ENCODE results near the gene ARHGAP26. TPM values are rescaled to one million over a fixed set of nuclear protein-coding genes. Genes with fewer than 3 reads are reported as not detected.
A peak's percentile ranks its signal among the peaks of the same experiment; 100 is the strongest.

The ARHGAP26 gene
- total RNA-seq, 1 experiment from 2014 or later = 54.3 TPM

GRCh38 chr5:143133721-143134120 lies 363.5 kb downstream of the ARHGAP26 start:
- no peak for TF ChIP-seq CTCF (IDR thresholded peaks at IDR 0.05; ENCODE audit: unreplicated experiment)
- peaks cover 32% of the 10 kb centered on the region for H3K4me1 Mint-ChIP-seq (ENCODE audit: insufficient read depth, unreplicated experiment)
- peak overlapping the region; percentile 10 for H3K27ac Mint-ChIP-seq (ENCODE audit: low read depth, unreplicated experiment)
- DNase-seq (ENCODE audit: unreplicated experiment) = peak; percentile 89
- H3K36me3 Mint-ChIP-seq (ENCODE audit: insufficient read depth, unreplicated experiment) = no peaks in the 10 kb centered on the region
- H3K9me3 Mint-ChIP-seq (ENCODE audit: unreplicated experiment) = no peaks in the 10 kb centered on the region
- POLR2A ChIA-PET = interaction anchor here (0.6 to 3.0 kb wide), 22 partner anchors 9 to 271 kb away, joined by 3 to 22 read pairs (median 5); no protein-coding TSS in a partner anchor
- H3K4me3 Mint-ChIP-seq (ENCODE audit: unreplicated experiment) = peak overlapping the region; percentile 4
- CTCF ChIA-PET = interaction anchor here (0.6 to 1.8 kb wide), 15 partner anchors 15 to 419 kb away, joined by 3 to 6 read pairs (median 4); partner anchors contain the start of gene NR3C1
- H3K27me3 Mint-ChIP-seq (ENCODE audit: insufficient read depth, unreplicated experiment) = no peaks in the 10 kb centered on the region
- no TSS peak for BruUV-seq (replicated peaks)
- intact Hi-C loops (cut with micrococcal nuclease) = no loop called here

- Mint-ChIP-seq H3K36me3 (ENCODE audit: insufficient read depth, unreplicated experiment) (no peaks in the 10 kb centered on the region), H3K9me3 (ENCODE audit: unreplicated experiment) (no peaks in the 10 kb centered on the region), H3K27ac (ENCODE audit: low read depth, unreplicated experiment) (peak overlapping the region; percentile 10), H3K27me3 (ENCODE audit: insufficient read depth, unreplicated experiment) (no peaks in the 10 kb centered on the region), H3K4me3 (ENCODE audit: unreplicated experiment) (no peak overlapping the region), H3K4me1 (ENCODE audit: insufficient read depth, unreplicated experiment) (peaks cover 32% of the 10 kb centered on the region)
- ChIA-PET CTCF (interaction anchor here (0.6 to 1.8 kb wide), 8 partner anchors 15 to 420 kb away, joined by 3 to 5 read pairs (median 4); no protein-coding TSS in a partner anchor), POLR2A (interaction anchor here (0.6 to 3.0 kb wide), 17 partner anchors 9 to 267 kb away, joined by 3 to 22 read pairs (median 6); no protein-coding TSS in a partner anchor)
- intact Hi-C loops (cut with micrococcal nuclease) = no loop called here
- DNase-seq (ENCODE audit: unreplicated experiment) = peak; percentile 70
- no peak for TF ChIP-seq CTCF (IDR thresholded peaks at IDR 0.05; ENCODE audit: unreplicated experiment)
- no TSS peak for BruUV-seq (replicated peaks)
Observed at GRCh38 chr5:143134269-143134668, 364.1 kb downstream of the ARHGAP26 start.

GRCh38 chr5:143134900-143135299 lies 364.7 kb downstream of the ARHGAP26 start:
- Mint-ChIP-seq H3K36me3 (ENCODE audit: insufficient read depth, unreplicated experiment) (no peaks in the 10 kb centered on the region), H3K27ac (ENCODE audit: low read depth, unreplicated experiment) (no peak overlapping the region), H3K4me1 (ENCODE audit: insufficient read depth, unreplicated experiment) (peaks cover 32% of the 10 kb centered on the region), H3K9me3 (ENCODE audit: unreplicated experiment) (no peaks in the 10 kb centered on the region), H3K27me3 (ENCODE audit: insufficient read depth, unreplicated experiment) (no peaks in the 10 kb centered on the region), H3K4me3 (ENCODE audit: unreplicated experiment) (no peak overlapping the region)
- POLR2A ChIA-PET = interaction anchor here (1.1 to 3.0 kb wide), 6 partner anchors 8 to 266 kb away, joined by 3 to 22 read pairs (median 7); no protein-coding TSS in a partner anchor
- CTCF ChIA-PET = interaction anchor here (1.0 to 1.2 kb wide), 2 partner anchors 17 to 26 kb away, joined by 5 to 8 read pairs; no protein-coding TSS in a partner anchor
- no peak for DNase-seq (ENCODE audit: unreplicated experiment)
- intact Hi-C loops (cut with micrococcal nuclease) = no loop called here
- TF ChIP-seq CTCF (IDR thresholded peaks at IDR 0.05; ENCODE audit: unreplicated experiment) = no peak
- BruUV-seq (replicated peaks) = no TSS peak

GRCh38 chr5:143135832-143136551 lies 365.8 kb downstream of the ARHGAP26 start:
- CTCF ChIA-PET = interaction anchor here (0.5 to 1.4 kb wide), 8 partner anchors 11 to 213 kb away, joined by 3 to 8 read pairs (median 3); no protein-coding TSS in a partner anchor

More at GRCh38 chr5:143135832-143136551, 365.8 kb downstream of the ARHGAP26 start:
- no peak for DNase-seq (ENCODE audit: unreplicated experiment)
- intact Hi-C loops (cut with micrococcal nuclease) = no loop called here
- peaks cover 38% of the 10 kb centered on the region for H3K4me1 Mint-ChIP-seq (ENCODE audit: insufficient read depth, unreplicated experiment)
- H3K4me3 Mint-ChIP-seq (ENCODE audit: unreplicated experiment) = no peak overlapping the region
- H3K36me3 Mint-ChIP-seq (ENCODE audit: insufficient read depth, unreplicated experiment) = no peaks in the 10 kb centered on the region
- POLR2A ChIA-PET = interaction anchor here (0.6 to 1.7 kb wide), 6 partner anchors 17 to 111 kb away, joined by 3 to 7 read pairs (median 4); no protein-coding TSS in a partner anchor
- H3K27ac Mint-ChIP-seq (ENCODE audit: low read depth, unreplicated experiment) = no peak overlapping the region
- H3K9me3 Mint-ChIP-seq (ENCODE audit: unreplicated experiment) = no peaks in the 10 kb centered on the region
- BruUV-seq (replicated peaks) = no TSS peak
- H3K27me3 Mint-ChIP-seq (ENCODE audit: insufficient read depth, unreplicated experiment) = no peaks in the 10 kb centered on the region
- no peak for TF ChIP-seq CTCF (IDR thresholded peaks at IDR 0.05; ENCODE audit: unreplicated experiment)

All from MCF 10A (cell line).